Measurements from ENCODE around the gene DCP2.

GRCh38 chr5:112973904-112974303 lies 2.7 kb upstream of the DCP2 start:
- TF ChIP-seq EZH2 (IDR thresholded peaks at IDR 0.05; ENCODE audit: borderline replicate concordance, low read depth, low read length, severe bottlenecking) (no peak), CTCF (IDR thresholded peaks at IDR 0.05; ENCODE audit: borderline replicate concordance, extremely low read depth, low read length, poor library complexity, severe bottlenecking) (no peak)

Data from DND-41 (cell line).